Kidney epithelial cell (primary cell): ENCODE results near the gene INTS12. TPM values are rescaled to one million over a fixed set of nuclear protein-coding genes. Genes with fewer than 3 reads are reported as not detected.
A peak's percentile ranks its signal among the peaks of the same experiment; 100 is the strongest.
"Not testable (repeated sequence)": the region's sequence is repeated elsewhere in the genome, so short reads cannot be mapped to it uniquely, and the experiment has no call there.

Source experiments
- DNase-seq: peaks from one replicate; pipeline ENCODE4 v3.0.0-alpha.2; 2010; ENCODE audit warnings: low read depth
- H3K27me3 ChIP-seq: 2 replicates; pipeline ENCODE4 v1.6.0; 2011; ENCODE audit warnings: low read length; ENCODE audit not compliant: control insufficient read depth, insufficient read depth
- H3K36me3 ChIP-seq: 2 replicates; pipeline ENCODE4 v1.5.1; 2011; ENCODE audit warnings: low read length; ENCODE audit not compliant: control insufficient read depth, insufficient read depth
- H3K4me3 ChIP-seq: 2 replicates; pipeline ENCODE4 v1.5.1; 2011; ENCODE audit warnings: low read depth, mild to moderate bottlenecking, control low read depth, low read length
- CTCF ChIP-seq: IDR thresholded peaks from 2 replicates; pipeline ENCODE4 v1.5.1; 2011; ENCODE audit warnings: mild to moderate bottlenecking, moderate library complexity, low read length, control low read depth, inconsistent platforms; ENCODE audit not compliant: insufficient read depth, poor library complexity, severe bottlenecking
- total RNA-seq: library from RNA; depleted of rRNA; stranded (reverse); fragments of >200 nt; gene quantifications from 2 replicates; pipeline ENCODE4 v1.2.3, GENCODE V29; 2015

The INTS12 gene
- total RNA-seq, 1 donor from 2014 or later = 30.7 TPM

- no peaks in the 10 kb centered on the region for H3K27me3 ChIP-seq
- TF ChIP-seq CTCF = no peak
- DNase-seq = no peak
- H3K36me3 ChIP-seq = no peaks in the 10 kb centered on the region
- H3K4me3 ChIP-seq = no peak overlapping the region
Measured at GRCh38 chr4:105698607-105699006, 9.9 kb downstream of the INTS12 start.

GRCh38 chr4:105695832-105696231 is 12.7 kb downstream of the INTS12 start:
- not testable (repeated sequence) for H3K27me3 ChIP-seq, DNase-seq, H3K36me3 ChIP-seq, H3K4me3 ChIP-seq

- H3K27me3 ChIP-seq, H3K4me3 ChIP-seq, DNase-seq, H3K36me3 ChIP-seq: not testable (repeated sequence)
Measured at GRCh38 chr4:105694812-105695211, 13.7 kb downstream of the INTS12 start.

- Histone ChIP-seq H3K36me3 (no peaks in the 10 kb centered on the region), H3K4me3 (no peak overlapping the region), H3K27me3 (no peaks in the 10 kb centered on the region)
- no peak for DNase-seq
- TF ChIP-seq CTCF = no peak
Measured at GRCh38 chr4:105686571-105686970, 21.9 kb downstream of the INTS12 start.

- Histone ChIP-seq H3K4me3 (no peak overlapping the region), H3K27me3 (no peaks in the 10 kb centered on the region), H3K36me3 (no peaks in the 10 kb centered on the region)
- DNase-seq = peak; percentile 12
- no peak for TF ChIP-seq CTCF
Measured at GRCh38 chr4:105683038-105683437, 25.5 kb downstream of the INTS12 start.

GRCh38 chr4:105679186-105679585 is 29.3 kb downstream of the INTS12 start:
- TF ChIP-seq CTCF = no peak
- Histone ChIP-seq H3K4me3 (no peak overlapping the region), H3K27me3 (no peaks in the 10 kb centered on the region), H3K36me3 (no peaks in the 10 kb centered on the region)
- DNase-seq = no peak

GRCh38 chr4:105677709-105678108 is 30.8 kb downstream of the INTS12 start:
- TF ChIP-seq CTCF = no peak
- no peaks in the 10 kb centered on the region for H3K27me3 ChIP-seq
- no peaks in the 10 kb centered on the region for H3K36me3 ChIP-seq
- no peak overlapping the region for H3K4me3 ChIP-seq
- no peak for DNase-seq
